Activated CD4-positive, alpha-beta T cell treated with anti-CD3 and anti-CD28 coated beads, Interleukin-2, amount 50 U/mL, for 16 hours (primary cell): ENCODE data around the gene FTSJ1.
"Not testable (repeated sequence)": the region's sequence is repeated elsewhere in the genome, so short reads cannot be mapped to it uniquely, and the experiment has no call there.

ENCODE experiments used
- DNase-seq: peaks from one replicate; pipeline ENCODE4 v3.0.0-alpha.2; 2020

The FTSJ1 gene

GRCh38 chrX:48475774-48476577 lies at the start of gene FTSJ1:
Gene FTSJ1 (plus strand): TSS chrX:48476199. CDS start chrX:48478048, 1,849 bp downstream.
- DNase-seq, result peak; percentile 93

GRCh38 chrX:48427027-48427716 lies 48.8 kb upstream of the FTSJ1 start:
- not testable (repeated sequence) for DNase-seq

GRCh38 chrX:48429606-48430005 lies 46.4 kb upstream of the FTSJ1 start:
- not testable (repeated sequence) for DNase-seq

GRCh38 chrX:48430166-48430565 lies 45.8 kb upstream of the FTSJ1 start:
- DNase-seq, result not testable (repeated sequence)

- DNase-seq, result not testable (repeated sequence)
Measured at GRCh38 chrX:48433713-48434112, 42.3 kb upstream of the FTSJ1 start.

GRCh38 chrX:48447201-48447600 lies 28.8 kb upstream of the FTSJ1 start:
- DNase-seq, result not testable (repeated sequence)

- DNase-seq, result no peak
Measured at GRCh38 chrX:48450076-48450475, 25.9 kb upstream of the FTSJ1 start.

- DNase-seq, result no peak
Measured at GRCh38 chrX:48451708-48452107, 24.3 kb upstream of the FTSJ1 start.

GRCh38 chrX:48456628-48457331 lies 19.2 kb upstream of the FTSJ1 start:
- DNase-seq, result no peak

GRCh38 chrX:48458711-48459110 lies 17.3 kb upstream of the FTSJ1 start:
- no peak for DNase-seq

GRCh38 chrX:48459483-48459882 lies 16.5 kb upstream of the FTSJ1 start:
- no peak for DNase-seq

GRCh38 chrX:48460031-48460430 lies 16.0 kb upstream of the FTSJ1 start:
- DNase-seq, result no peak

GRCh38 chrX:48460606-48461005 lies 15.4 kb upstream of the FTSJ1 start:
- DNase-seq, result no peak

GRCh38 chrX:48461830-48462229 lies 14.2 kb upstream of the FTSJ1 start:
- DNase-seq, result peak; percentile 34

- DNase-seq, result no peak
Measured at GRCh38 chrX:48465336-48465933, 10.6 kb upstream of the FTSJ1 start.

- peak; percentile 39 for DNase-seq
Measured at GRCh38 chrX:48466696-48467095, 9.3 kb upstream of the FTSJ1 start.

GRCh38 chrX:48467281-48467761 lies 8.7 kb upstream of the FTSJ1 start:
- no peak for DNase-seq

- DNase-seq, result peak; percentile 60
Measured at GRCh38 chrX:48468247-48468671, 7.7 kb upstream of the FTSJ1 start.

GRCh38 chrX:48468693-48469691 lies 7.0 kb upstream of the FTSJ1 start:
- peak; percentile 62 for DNase-seq

GRCh38 chrX:48470110-48470832 lies 5.7 kb upstream of the FTSJ1 start, which contains the start of gene SLC38A5:
Gene SLC38A5 (minus strand): TSS chrX:48470260. CDS start chrX:48467924, 2,336 bp downstream.
- no peak for DNase-seq

GRCh38 chrX:48470833-48471118 lies 5.2 kb upstream of the FTSJ1 start:
- no peak for DNase-seq
